ENCODE measurements around the gene ARAP1. TPM values are rescaled to one million over a fixed set of nuclear protein-coding genes. Genes with fewer than 3 reads are reported as not detected.

ARAP1 gene
- total and polyA plus RNA-seq, 2 donors (not counting 3 experiments of a cell fraction or from before 2014, with no cell fraction given), result 36.8 to 66.2 TPM

DNA sequence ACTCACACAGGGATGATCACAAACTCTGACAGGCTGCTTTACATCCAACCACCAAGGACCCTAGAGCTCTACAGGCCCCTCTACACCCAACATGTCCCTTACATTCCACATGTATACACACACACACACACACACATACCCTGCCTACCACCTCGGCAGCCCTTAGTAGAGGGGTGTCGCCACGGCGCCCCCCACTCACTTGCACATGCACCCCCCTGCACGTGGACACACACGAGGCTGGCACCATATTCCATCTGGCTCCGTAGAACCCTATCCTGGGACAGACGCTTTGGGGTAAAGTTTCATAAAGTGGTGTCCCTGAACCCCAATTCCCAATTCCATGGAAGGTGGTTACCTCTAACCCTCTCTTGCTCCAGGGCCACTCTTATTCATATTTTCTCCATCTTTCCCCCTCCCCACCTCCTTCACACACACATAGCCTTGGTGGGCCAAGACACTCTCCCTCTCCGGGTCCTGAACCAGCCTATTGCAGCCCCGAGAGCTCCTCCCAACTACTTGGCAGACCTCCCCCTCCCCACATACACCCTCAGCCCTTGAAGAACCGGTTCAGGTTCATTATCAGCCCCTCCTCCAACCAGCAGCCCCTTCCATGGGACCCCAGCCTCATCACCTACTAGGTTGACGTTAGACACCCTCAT, 78.8 kb downstream of the ARAP1 start:
- ChIA-PET POLR2A (no interaction called here), CTCF (interaction anchor here (6.1 kb wide), 1 partner anchor 10 kb away, joined by 60 read pairs; no protein-coding TSS in a partner anchor)
- Histone ChIP-seq H3K9ac (replicated peaks; ENCODE audit: extremely low read depth, insufficient read depth, low read length) (no peak overlapping the region), H3K4me3 (replicated peaks in 1 of 3; ENCODE audit: insufficient read depth in 1 of 3, low read depth in 1 of 3, low read length in 3 of 3) (no peak overlapping the region), H3K27ac (ENCODE audit: insufficient read depth, low read depth, low read length) (no peak overlapping the region), H3K27me3 (ENCODE audit: control insufficient read depth in 2 of 2, insufficient read depth in 2 of 2, low read length in 2 of 2) (peaks cover 37 to 42% of the 10 kb centered on the region in 2 experiments), H2AFZ (ENCODE audit: low read depth, low read length) (no peak overlapping the region), H3K9me3 (replicated peaks; ENCODE audit: control insufficient read depth, insufficient read depth, low read length) (no peaks in the 10 kb centered on the region), H3K36me3 (ENCODE audit: control insufficient read depth in 2 of 2, extremely low read depth in 1 of 2, insufficient read depth in 2 of 2, low read length in 2 of 2) (no peaks in the 10 kb centered on the region), H3K4me2 (ENCODE audit: insufficient read depth, low read length) (no peak overlapping the region), H3K79me2 (ENCODE audit: control insufficient read depth, insufficient read depth, low read length) (no peaks in the 10 kb centered on the region), H3K9me1 (replicated peaks; ENCODE audit: control insufficient read depth, extremely low read depth, insufficient read depth, low read length) (no peaks in the 10 kb centered on the region), H4K20me1 (replicated peaks; ENCODE audit: control insufficient read depth, extremely low read depth, insufficient read depth, low read length) (no peaks in the 10 kb centered on the region), H3K4me1 (ENCODE audit: control insufficient read depth, extremely low read depth, insufficient read depth, low read length) (no peaks in the 10 kb centered on the region)
- FAIRE-seq (no peak), DNase-seq (ENCODE audit: low read depth, low spot score) (no peak)
- BruUV-seq (replicated peaks), result no TSS peak
- TF ChIP-seq JUN (IDR thresholded peaks at IDR 0.05; ENCODE audit: borderline replicate concordance, insufficient read depth, insufficient read length, low read depth) (no peak), EZH2 (IDR thresholded peaks at IDR 0.05; ENCODE audit: borderline replicate concordance, low read depth, low read length, severe bottlenecking) (no peak), POLR2A (IDR thresholded peaks at IDR 0.05; ENCODE audit: low read depth, low read length) (no peak), MYC (IDR thresholded peaks at IDR 0.05; ENCODE audit: low read depth, low read length) (no peak), FOS (IDR thresholded peaks at IDR 0.05; ENCODE audit: borderline replicate concordance, insufficient read depth, low read length) (no peak), CTCF (IDR thresholded peaks at IDR 0.05; ENCODE audit: extremely low read depth in 1 of 2, insufficient read depth in 1 of 2, low read depth in 1 of 2, low read length in 2 of 2) (no peak), GATA2 (IDR thresholded peaks at IDR 0.05; ENCODE audit: insufficient read depth, insufficient read length, low read depth, low read length) (no peak), POLR2AphosphoS5 (IDR thresholded peaks at IDR 0.05; ENCODE audit: insufficient read depth, low read depth, low read length) (no peak)
- TF ChIP-seq, protein P1, sequence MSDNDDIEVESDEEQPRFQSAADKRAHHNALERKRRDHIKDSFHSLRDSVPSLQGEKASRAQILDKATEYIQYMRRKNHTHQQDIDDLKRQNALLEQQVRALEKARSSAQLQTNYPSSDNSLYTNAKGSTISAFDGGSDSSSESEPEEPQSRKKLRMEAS (IDR thresholded peaks at IDR 0.05; ENCODE audit: insufficient read depth, insufficient read length), result no peak
- intact Hi-C loops (cut with micrococcal nuclease), result no loop called here
- dilution Hi-C loops (cut with MboI; ENCODE audit: extremely low pct_ligation_motif_present, low sequenced_read_pairs), result no loop called here
